HCT116 (cell line): ENCODE measurements around the gene PSMD2. TPM values are rescaled to one million over a fixed set of nuclear protein-coding genes. Genes with fewer than 3 reads are reported as not detected.

Source experiments
- ATAC-seq: fragments of 200-7000 bp; cut with Tn5 transposase; 2 replicates; pipeline ENCODE4 v1.9.1; 2020; ENCODE audit warnings: mild to moderate bottlenecking, moderate library complexity
- BruUV-seq: library from RNA; stranded (reverse); fragments of 400-500 nt; replicated peaks from 2 replicates; lab custom pipeline; 2021; lab: Mats Ljungman, UMichigan
- CTCF ChIA-PET: fragments of 300-600 bp; sonication (Branson Sonifier 250); formaldehyde crosslinking; loops from one replicate; lab custom pipeline; 2021; ENCODE audit warnings: antibody characterized with exemption; lab: Charles Lee
- POLR2A ChIA-PET: fragments of 300-600, 350-600 bp; sonication (Branson Sonifier 250); formaldehyde crosslinking; loops from one replicate; lab custom pipeline; 2021; ENCODE audit warnings: antibody characterized with exemption; lab: Charles Lee
- RAD21 ChIA-PET, 2 experiments: fragments of 300-600 bp; sonication (Branson Sonifier 250); formaldehyde crosslinking; loops; one replicate each; lab custom pipeline; 2023; ENCODE audit warnings: low total read pairs in 2 of 2; ENCODE audit not compliant: uncharacterized antibody in 2 of 2, unreplicated experiment in 2 of 2, low non-redundant PET in 1 of 2; lab: Charles Lee
- DNase-seq: peaks from one replicate; pipeline ENCODE4 v3.0.0-alpha.2; 2010; ENCODE audit warnings: low read depth, low spot score
- H2AFZ ChIP-seq: fragments of 200-600 bp; shearing (Covaris generic), sonication (generic); 2 replicates; pipeline ENCODE4 v1.6.1; 2017; ENCODE audit warnings: low read depth, mixed run types, mixed read lengths, antibody characterized with exemption, low read length; ENCODE audit not compliant: poor library complexity, severe bottlenecking
- H3K27ac ChIP-seq: 2 replicates; pipeline ENCODE4 v1.5.1; 2012; ENCODE audit warnings: low read depth, low read length
- H3K27me3 ChIP-seq: fragments of 200-600 bp; sonication (generic); 2 replicates; pipeline ENCODE4 v1.6.1; 2016; ENCODE audit warnings: mixed run types, low read length, mixed read lengths; ENCODE audit not compliant: insufficient read depth
- H3K36me3 ChIP-seq, 2 experiments: fragments of 200-500 bp in 1 of 2; fragments of 200-600 bp in 1 of 2; sonication (Bioruptor generic) in 1 of 2; sonication (generic) in 1 of 2; 2 replicates each; pipeline versions ENCODE4 v1.5.1 to v1.6.1; 2014 to 2016; ENCODE audit warnings: low read length in 2 of 2, inconsistent platforms in 1 of 2, mixed read lengths in 1 of 2, mixed run types in 1 of 2; ENCODE audit not compliant: insufficient read depth in 2 of 2, control insufficient read depth in 1 of 2
- H3K4me1 ChIP-seq, 2 experiments: fragments of 200-600 bp in 1 of 2; sonication (generic) in 1 of 2; 2 replicates each; pipeline versions ENCODE4 v1.5.1 to v1.6.1; 2012 to 2017; ENCODE audit warnings: low read length in 2 of 2, inconsistent platforms in 1 of 2, mild to moderate bottlenecking in 1 of 2, mixed read lengths in 1 of 2, mixed run types in 1 of 2, moderate library complexity in 1 of 2; ENCODE audit not compliant: insufficient read depth in 2 of 2, control insufficient read depth in 1 of 2
- H3K4me2 ChIP-seq: fragments of 200-600 bp; sonication (generic); 2 replicates; pipeline ENCODE4 v1.6.1; 2017; ENCODE audit warnings: mixed run types, low read length, mixed read lengths
- H3K4me3 ChIP-seq, 2 experiments: fragments of 200-600 bp in 1 of 2; sonication (generic) in 1 of 2; replicated peaks in 1 of 2; 2 replicates each; pipeline ENCODE4 v1.5.1; 2011 to 2016; ENCODE audit warnings: low read length in 2 of 2, control low read depth in 1 of 2, low read depth in 1 of 2, mild to moderate bottlenecking in 1 of 2, mixed read lengths in 1 of 2, mixed run types in 1 of 2
- H3K79me2 ChIP-seq: fragments of 200-600 bp; sonication (generic); 2 replicates; pipeline ENCODE4 v1.6.1; 2017; ENCODE audit warnings: mild to moderate bottlenecking, mixed run types, low read length, moderate library complexity, mixed read lengths; ENCODE audit not compliant: insufficient read depth
- H3K9ac ChIP-seq: fragments of 200-600 bp; sonication (generic); 2 replicates; pipeline ENCODE4 v1.6.1; 2016; ENCODE audit warnings: low read length, mixed read lengths
- H3K9me2 ChIP-seq: fragments of 200-600 bp; sonication (generic), shearing (Covaris generic); 2 replicates; pipeline ENCODE4 v1.6.1; 2017; ENCODE audit warnings: mixed run types, mild to moderate bottlenecking, moderate library complexity; ENCODE audit not compliant: insufficient read depth
- H3K9me3 ChIP-seq, 2 experiments: fragments of 200-500 bp in 1 of 2; fragments of 200-600 bp in 1 of 2; sonication (Bioruptor generic) in 1 of 2; sonication (generic) in 1 of 2; 2 replicates each; pipeline ENCODE4 v1.6.1; 2014 to 2017; ENCODE audit warnings: low read length in 2 of 2, mixed read lengths in 2 of 2, inconsistent platforms in 1 of 2, low read depth in 1 of 2, mild to moderate bottlenecking in 1 of 2, mixed run types in 1 of 2, moderate library complexity in 1 of 2; ENCODE audit not compliant: control insufficient read depth in 1 of 2, insufficient read depth in 1 of 2
- H4K20me1 ChIP-seq: fragments of 200-600 bp; sonication (generic), shearing (Covaris generic); 2 replicates; pipeline ENCODE4 v1.6.1; 2017; ENCODE audit warnings: mixed run types, mild to moderate bottlenecking, moderate library complexity; ENCODE audit not compliant: insufficient read depth
- CEBPB ChIP-seq: IDR thresholded peaks from 2 replicates; pipeline ENCODE4 v1.6.1; 2012; ENCODE audit warnings: low read depth
- EGR1 ChIP-seq: IDR thresholded peaks from 2 replicates; pipeline ENCODE4 v1.6.1; 2012; ENCODE audit warnings: low read depth
- ELF1 ChIP-seq: IDR thresholded peaks from 2 replicates; pipeline ENCODE4 v1.6.1; 2012; ENCODE audit warnings: low read depth, borderline replicate concordance
- EZH2 ChIP-seq: fragments of 200-600 bp; sonication (generic); IDR thresholded peaks from 2 replicates; pipeline ENCODE4 v1.6.1; 2017; ENCODE audit warnings: antibody characterized with exemption, mixed run types
- EZH2phosphoT487 ChIP-seq: fragments of 200-600 bp; IDR thresholded peaks from 2 replicates; pipeline ENCODE4 v1.6.1; 2018; ENCODE audit warnings: antibody characterized with exemption, borderline replicate concordance
- FOSL1 ChIP-seq: IDR thresholded peaks from 2 replicates; pipeline ENCODE4 v1.6.1; 2012; ENCODE audit warnings: low read depth
- POLR2A ChIP-seq: IDR thresholded peaks from 2 replicates; pipeline ENCODE4 v1.7.0; 2011; ENCODE audit warnings: borderline replicate concordance; ENCODE audit not compliant: insufficient read depth, insufficient read length; ENCODE audit errors: extremely low read depth
- POLR2AphosphoS5 ChIP-seq: IDR thresholded peaks from 2 replicates; pipeline ENCODE4 v1.6.1; 2011; ENCODE audit warnings: mild to moderate bottlenecking, low read depth, low read length, moderate library complexity
- RAD21 ChIP-seq: IDR thresholded peaks from 2 replicates; pipeline ENCODE4 v1.6.1; 2012; ENCODE audit warnings: low read depth, mild to moderate bottlenecking
- SIN3A ChIP-seq: IDR thresholded peaks from 2 replicates; pipeline ENCODE4 v1.6.1; 2012; ENCODE audit warnings: low read depth
- SP1 ChIP-seq: IDR thresholded peaks from 2 replicates; pipeline ENCODE4 v1.6.1; 2012; ENCODE audit warnings: low read depth
- SRF ChIP-seq: IDR thresholded peaks from 2 replicates; pipeline ENCODE4 v1.6.1; 2012; ENCODE audit warnings: low read depth
- TCF7L2 ChIP-seq: IDR thresholded peaks from 2 replicates; pipeline ENCODE4 v1.7.0; 2011; ENCODE audit warnings: borderline replicate concordance, inconsistent platforms; ENCODE audit not compliant: insufficient read depth, insufficient read length; ENCODE audit errors: extremely low read depth
- YY1 ChIP-seq: IDR thresholded peaks from 2 replicates; pipeline ENCODE4 v1.6.1; 2011; ENCODE audit warnings: low read length, low read depth, moderate library complexity, mild to moderate bottlenecking; ENCODE audit not compliant: insufficient replicate concordance; ENCODE audit errors: extremely low read depth
- ZFX ChIP-seq: fragments of 450-650 bp; IDR thresholded peaks from 2 replicates; pipeline ENCODE4 v1.6.1; 2017
- intact Hi-C: fragments of 100-400 bp; cut with micrococcal nuclease; formaldehyde crosslinking; loops from 2 replicates; pipeline ENCODE4 v1.10.0; 2022
- total RNA-seq: library from RNA; stranded (reverse); gene quantifications from one replicate; pipeline ENCODE4 v1.2.1, GENCODE V29; 2021; ENCODE audit not compliant: unreplicated experiment
- TF ChIP-seq, protein P1 (sequence below): IDR thresholded peaks from 2 replicates; pipeline ENCODE4 v1.6.1; 2012
- TF ChIP-seq, protein P2 (sequence below): IDR thresholded peaks from 2 replicates; pipeline ENCODE4 v1.6.1; 2012
- TF ChIP-seq, protein P3 (sequence below), 3 experiments: fragments of 200-600 bp in 1 of 3; sonication (generic) in 1 of 3; IDR thresholded peaks in 2 of 3; conservative IDR thresholded peaks in 1 of 3; 2 replicates each; pipeline ENCODE4 v1.5.1; 2012 to 2017; ENCODE audit warnings: low read depth in 2 of 3, low read length in 2 of 3, antibody characterized with exemption in 1 of 3, borderline replicate concordance in 1 of 3, control low read depth in 1 of 3, mild to moderate bottlenecking in 1 of 3, mixed read lengths in 1 of 3, mixed run types in 1 of 3, moderate library complexity in 1 of 3; ENCODE audit not compliant: insufficient read depth in 1 of 3
- TF ChIP-seq, protein P4 (sequence below): IDR thresholded peaks from 2 replicates; pipeline ENCODE4 v1.6.1; 2012; ENCODE audit warnings: low read depth

PSMD2 gene
- total RNA-seq, 1 experiment from 2014 or later: 402 TPM

DNA sequence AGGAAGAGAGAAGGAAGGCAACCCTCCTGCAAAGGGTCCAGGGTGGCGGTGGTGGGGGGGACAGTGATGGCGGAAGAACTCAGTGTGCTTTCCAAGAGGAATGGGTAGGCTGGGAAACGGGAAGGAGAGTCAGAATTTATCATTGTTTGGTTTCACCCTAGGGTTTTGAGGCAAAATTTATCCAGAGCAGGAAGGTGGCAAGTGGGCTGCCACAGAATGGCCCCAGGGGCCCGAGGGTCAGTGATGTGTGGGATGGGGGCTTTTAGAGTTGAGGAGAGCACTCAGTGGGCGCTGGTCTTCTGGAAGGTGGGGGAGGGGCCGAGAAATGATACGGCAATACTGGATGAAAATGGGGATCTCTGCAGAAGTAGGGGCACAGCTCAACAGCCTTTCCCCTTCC, 38.9 kb downstream of the PSMD2 start:
- Histone ChIP-seq H3K9ac (no peak overlapping the region), H3K4me2 (no peak overlapping the region), H3K27ac (no peak overlapping the region), H3K9me3 (no peaks in the 10 kb centered on the region), H2AFZ (no peak overlapping the region), H3K4me3 (no peak overlapping the region), H3K79me2 (peaks cover 28% of the 10 kb centered on the region; the same call in 1 of the 2 replicates), H4K20me1 (peaks cover 17% of the 10 kb centered on the region; the same call in 1 of the 2 replicates), H3K4me1 (peaks cover 2 to 45% of the 10 kb centered on the region in 2 experiments; a peak in 3 of 4 replicates), H3K27me3 (no peaks in the 10 kb centered on the region), H3K9me2 (no peaks in the 10 kb centered on the region), H3K36me3 (peaks cover 18 to 20% of the 10 kb centered on the region in 2 experiments)
- ChIA-PET POLR2A (interaction anchor here (1.7 kb wide), 1 partner anchor 8 kb away, joined by 5 read pairs; no protein-coding TSS in a partner anchor), CTCF (no interaction called here), RAD21 (no interaction called here)
- ATAC-seq (no peak), DNase-seq (no peak)
- BruUV-seq: no TSS peak
- intact Hi-C loops: no loop called here
- no peak for TF ChIP-seq SRF
- TF ChIP-seq POLR2A: no peak
- TF ChIP-seq, protein P1, sequence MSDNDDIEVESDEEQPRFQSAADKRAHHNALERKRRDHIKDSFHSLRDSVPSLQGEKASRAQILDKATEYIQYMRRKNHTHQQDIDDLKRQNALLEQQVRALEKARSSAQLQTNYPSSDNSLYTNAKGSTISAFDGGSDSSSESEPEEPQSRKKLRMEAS: no peak
- no peak for TF ChIP-seq SIN3A
- TF ChIP-seq, protein P2, sequence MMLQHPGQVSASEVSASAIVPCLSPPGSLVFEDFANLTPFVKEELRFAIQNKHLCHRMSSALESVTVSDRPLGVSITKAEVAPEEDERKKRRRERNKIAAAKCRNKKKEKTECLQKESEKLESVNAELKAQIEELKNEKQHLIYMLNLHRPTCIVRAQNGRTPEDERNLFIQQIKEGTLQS: no peak
- no peak for TF ChIP-seq ZFX
- TF ChIP-seq, protein P3, sequence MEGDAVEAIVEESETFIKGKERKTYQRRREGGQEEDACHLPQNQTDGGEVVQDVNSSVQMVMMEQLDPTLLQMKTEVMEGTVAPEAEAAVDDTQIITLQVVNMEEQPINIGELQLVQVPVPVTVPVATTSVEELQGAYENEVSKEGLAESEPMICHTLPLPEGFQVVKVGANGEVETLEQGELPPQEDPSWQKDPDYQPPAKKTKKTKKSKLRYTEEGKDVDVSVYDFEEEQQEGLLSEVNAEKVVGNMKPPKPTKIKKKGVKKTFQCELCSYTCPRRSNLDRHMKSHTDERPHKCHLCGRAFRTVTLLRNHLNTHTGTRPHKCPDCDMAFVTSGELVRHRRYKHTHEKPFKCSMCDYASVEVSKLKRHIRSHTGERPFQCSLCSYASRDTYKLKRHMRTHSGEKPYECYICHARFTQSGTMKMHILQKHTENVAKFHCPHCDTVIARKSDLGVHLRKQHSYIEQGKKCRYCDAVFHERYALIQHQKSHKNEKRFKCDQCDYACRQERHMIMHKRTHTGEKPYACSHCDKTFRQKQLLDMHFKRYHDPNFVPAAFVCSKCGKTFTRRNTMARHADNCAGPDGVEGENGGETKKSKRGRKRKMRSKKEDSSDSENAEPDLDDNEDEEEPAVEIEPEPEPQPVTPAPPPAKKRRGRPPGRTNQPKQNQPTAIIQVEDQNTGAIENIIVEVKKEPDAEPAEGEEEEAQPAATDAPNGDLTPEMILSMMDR (IDR thresholded peaks at IDR 0.05 in 2 of 3, conservative IDR thresholded peaks at IDR 0.05 in 1 of 3; ENCODE audit: borderline replicate concordance in 1 of 3, insufficient read depth in 1 of 3, low read depth in 2 of 3, low read length in 2 of 3): no peak
- no peak for TF ChIP-seq EZH2phosphoT487
- no peak for TF ChIP-seq POLR2AphosphoS5
- TF ChIP-seq EZH2: no peak
- TF ChIP-seq TCF7L2: no peak
- TF ChIP-seq, protein P4, sequence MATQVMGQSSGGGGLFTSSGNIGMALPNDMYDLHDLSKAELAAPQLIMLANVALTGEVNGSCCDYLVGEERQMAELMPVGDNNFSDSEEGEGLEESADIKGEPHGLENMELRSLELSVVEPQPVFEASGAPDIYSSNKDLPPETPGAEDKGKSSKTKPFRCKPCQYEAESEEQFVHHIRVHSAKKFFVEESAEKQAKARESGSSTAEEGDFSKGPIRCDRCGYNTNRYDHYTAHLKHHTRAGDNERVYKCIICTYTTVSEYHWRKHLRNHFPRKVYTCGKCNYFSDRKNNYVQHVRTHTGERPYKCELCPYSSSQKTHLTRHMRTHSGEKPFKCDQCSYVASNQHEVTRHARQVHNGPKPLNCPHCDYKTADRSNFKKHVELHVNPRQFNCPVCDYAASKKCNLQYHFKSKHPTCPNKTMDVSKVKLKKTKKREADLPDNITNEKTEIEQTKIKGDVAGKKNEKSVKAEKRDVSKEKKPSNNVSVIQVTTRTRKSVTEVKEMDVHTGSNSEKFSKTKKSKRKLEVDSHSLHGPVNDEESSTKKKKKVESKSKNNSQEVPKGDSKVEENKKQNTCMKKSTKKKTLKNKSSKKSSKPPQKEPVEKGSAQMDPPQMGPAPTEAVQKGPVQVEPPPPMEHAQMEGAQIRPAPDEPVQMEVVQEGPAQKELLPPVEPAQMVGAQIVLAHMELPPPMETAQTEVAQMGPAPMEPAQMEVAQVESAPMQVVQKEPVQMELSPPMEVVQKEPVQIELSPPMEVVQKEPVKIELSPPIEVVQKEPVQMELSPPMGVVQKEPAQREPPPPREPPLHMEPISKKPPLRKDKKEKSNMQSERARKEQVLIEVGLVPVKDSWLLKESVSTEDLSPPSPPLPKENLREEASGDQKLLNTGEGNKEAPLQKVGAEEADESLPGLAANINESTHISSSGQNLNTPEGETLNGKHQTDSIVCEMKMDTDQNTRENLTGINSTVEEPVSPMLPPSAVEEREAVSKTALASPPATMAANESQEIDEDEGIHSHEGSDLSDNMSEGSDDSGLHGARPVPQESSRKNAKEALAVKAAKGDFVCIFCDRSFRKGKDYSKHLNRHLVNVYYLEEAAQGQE: no peak
- no peak for TF ChIP-seq CEBPB
- no peak for TF ChIP-seq FOSL1
- no peak for TF ChIP-seq ELF1
- TF ChIP-seq EGR1: no peak
- TF ChIP-seq RAD21: no peak
- no peak for TF ChIP-seq YY1
- TF ChIP-seq SP1: no peak
